Loucy (cell line): ENCODE measurements around the gene MAP4K3.

Experiments
- H2AFZ ChIP-seq: fragments of 200-600 bp; sonication (generic); 2 replicates; pipeline ENCODE4 v1.6.0; 2016; ENCODE audit warnings: antibody characterized with exemption, mild to moderate bottlenecking, low read length, moderate library complexity
- H3F3A ChIP-seq: fragments of 200-600 bp; 2 replicates; pipeline ENCODE4 v1.6.0; 2016; ENCODE audit warnings: antibody characterized with exemption, low read depth, mild to moderate bottlenecking
- H3K27me3 ChIP-seq: fragments of 200-600 bp; sonication (generic); 2 replicates; pipeline ENCODE4 v1.6.1; 2014; ENCODE audit warnings: low read length, mild to moderate bottlenecking; ENCODE audit not compliant: insufficient read depth, poor library complexity, severe bottlenecking
- H3K36me3 ChIP-seq: fragments of 200-600 bp; sonication (generic); 2 replicates; pipeline ENCODE4 v1.6.1; 2016; ENCODE audit warnings: low read length; ENCODE audit not compliant: insufficient read depth
- H3K4me1 ChIP-seq: fragments of 200-600 bp; sonication (generic); 2 replicates; pipeline ENCODE4 v1.5.1; 2014; ENCODE audit warnings: low read length, mild to moderate bottlenecking; ENCODE audit not compliant: insufficient read depth, poor library complexity, severe bottlenecking
- H3K4me2 ChIP-seq: fragments of 200-600 bp; sonication (generic); 2 replicates; pipeline ENCODE4 v1.6.0; 2014; ENCODE audit warnings: antibody characterized with exemption, low read length, low read depth, mild to moderate bottlenecking; ENCODE audit not compliant: poor library complexity, severe bottlenecking
- H3K4me3 ChIP-seq: fragments of 200-600 bp; sonication (generic); 2 replicates; pipeline ENCODE4 v1.5.1; 2014; ENCODE audit warnings: low read length, mild to moderate bottlenecking, mixed read lengths; ENCODE audit not compliant: poor library complexity, severe bottlenecking
- H3K79me2 ChIP-seq: fragments of 200-600 bp; sonication (generic); 2 replicates; pipeline ENCODE4 v1.6.1; 2014; ENCODE audit warnings: low read length; ENCODE audit not compliant: insufficient read depth
- H3K9ac ChIP-seq: fragments of 200-600 bp; sonication (generic); 2 replicates; pipeline ENCODE4 v1.6.0; 2014; ENCODE audit warnings: mild to moderate bottlenecking, low read depth, low read length, moderate library complexity; ENCODE audit not compliant: poor library complexity, severe bottlenecking
- H3K9me2 ChIP-seq: fragments of 200-600 bp; sonication (generic); replicated peaks from 2 replicates; pipeline ENCODE4 v1.6.1; 2016; ENCODE audit warnings: low read depth, low read length, mixed read lengths
- H3K9me3 ChIP-seq: fragments of 200-600 bp; sonication (generic); 2 replicates; pipeline ENCODE4 v1.6.1; 2014; ENCODE audit warnings: mild to moderate bottlenecking, antibody characterized with exemption, low read length, low read depth; ENCODE audit not compliant: insufficient read depth
- H4K20me1 ChIP-seq: fragments of 200-600 bp; sonication (generic); 2 replicates; pipeline ENCODE4 v1.6.0; 2014; ENCODE audit warnings: antibody characterized with exemption, low read length, mild to moderate bottlenecking; ENCODE audit not compliant: insufficient read depth, poor library complexity, severe bottlenecking
- EZH2phosphoT487 ChIP-seq: fragments of 200-600 bp; IDR thresholded peaks from 2 replicates; pipeline ENCODE4 v1.6.1; 2018; ENCODE audit warnings: antibody characterized with exemption, mild to moderate bottlenecking, moderate library complexity, borderline replicate concordance
- TF ChIP-seq, protein P1 (sequence below): fragments of 200-600 bp; sonication (generic); conservative IDR thresholded peaks from 2 replicates; pipeline ENCODE4 v1.5.1; 2014; ENCODE audit warnings: mild to moderate bottlenecking, antibody characterized with exemption, low read length

MAP4K3 gene

DNA sequence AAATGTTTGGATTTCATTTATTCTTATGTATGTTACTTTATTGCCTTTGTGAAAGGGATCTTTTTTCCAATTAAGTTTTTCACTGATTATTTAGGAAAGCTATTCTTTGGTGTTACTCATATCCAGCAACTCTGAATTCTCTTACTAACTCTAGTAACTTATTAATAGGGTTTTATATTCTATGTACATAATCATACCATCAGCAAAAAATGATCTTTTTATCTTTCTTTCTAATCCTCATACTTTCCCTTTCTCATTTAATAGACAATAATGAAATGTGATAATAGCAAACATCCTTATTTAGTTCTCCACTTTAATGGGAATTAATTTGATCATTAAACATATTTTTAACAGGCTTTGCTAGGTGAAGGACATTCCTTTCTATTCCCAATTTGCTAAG lies 181.0 kb downstream of the MAP4K3 start:
- peaks cover 16% of the 10 kb centered on the region; the same call in 1 of the 2 replicates for H3K36me3 ChIP-seq
- no peak overlapping the region for H2AFZ ChIP-seq
- no peaks in the 10 kb centered on the region for H3K79me2 ChIP-seq
- no peaks in the 10 kb centered on the region for H3K9me2 ChIP-seq
- no peaks in the 10 kb centered on the region for H3K27me3 ChIP-seq
- H3K9me3 ChIP-seq: 0 out of 2 replicates have a peak, but pooled peaks cover under 1% of the 10 kb centered on the region
- no peak overlapping the region for H3K4me3 ChIP-seq
- TF ChIP-seq, protein P1, sequence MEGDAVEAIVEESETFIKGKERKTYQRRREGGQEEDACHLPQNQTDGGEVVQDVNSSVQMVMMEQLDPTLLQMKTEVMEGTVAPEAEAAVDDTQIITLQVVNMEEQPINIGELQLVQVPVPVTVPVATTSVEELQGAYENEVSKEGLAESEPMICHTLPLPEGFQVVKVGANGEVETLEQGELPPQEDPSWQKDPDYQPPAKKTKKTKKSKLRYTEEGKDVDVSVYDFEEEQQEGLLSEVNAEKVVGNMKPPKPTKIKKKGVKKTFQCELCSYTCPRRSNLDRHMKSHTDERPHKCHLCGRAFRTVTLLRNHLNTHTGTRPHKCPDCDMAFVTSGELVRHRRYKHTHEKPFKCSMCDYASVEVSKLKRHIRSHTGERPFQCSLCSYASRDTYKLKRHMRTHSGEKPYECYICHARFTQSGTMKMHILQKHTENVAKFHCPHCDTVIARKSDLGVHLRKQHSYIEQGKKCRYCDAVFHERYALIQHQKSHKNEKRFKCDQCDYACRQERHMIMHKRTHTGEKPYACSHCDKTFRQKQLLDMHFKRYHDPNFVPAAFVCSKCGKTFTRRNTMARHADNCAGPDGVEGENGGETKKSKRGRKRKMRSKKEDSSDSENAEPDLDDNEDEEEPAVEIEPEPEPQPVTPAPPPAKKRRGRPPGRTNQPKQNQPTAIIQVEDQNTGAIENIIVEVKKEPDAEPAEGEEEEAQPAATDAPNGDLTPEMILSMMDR: no peak
- TF ChIP-seq EZH2phosphoT487: no peak
- no peaks in the 10 kb centered on the region for H4K20me1 ChIP-seq
- H3K9ac ChIP-seq: no peak overlapping the region
- no peaks in the 10 kb centered on the region for H3F3A ChIP-seq
- H3K4me2 ChIP-seq: no peak overlapping the region
- no peaks in the 10 kb centered on the region for H3K4me1 ChIP-seq

DNA sequence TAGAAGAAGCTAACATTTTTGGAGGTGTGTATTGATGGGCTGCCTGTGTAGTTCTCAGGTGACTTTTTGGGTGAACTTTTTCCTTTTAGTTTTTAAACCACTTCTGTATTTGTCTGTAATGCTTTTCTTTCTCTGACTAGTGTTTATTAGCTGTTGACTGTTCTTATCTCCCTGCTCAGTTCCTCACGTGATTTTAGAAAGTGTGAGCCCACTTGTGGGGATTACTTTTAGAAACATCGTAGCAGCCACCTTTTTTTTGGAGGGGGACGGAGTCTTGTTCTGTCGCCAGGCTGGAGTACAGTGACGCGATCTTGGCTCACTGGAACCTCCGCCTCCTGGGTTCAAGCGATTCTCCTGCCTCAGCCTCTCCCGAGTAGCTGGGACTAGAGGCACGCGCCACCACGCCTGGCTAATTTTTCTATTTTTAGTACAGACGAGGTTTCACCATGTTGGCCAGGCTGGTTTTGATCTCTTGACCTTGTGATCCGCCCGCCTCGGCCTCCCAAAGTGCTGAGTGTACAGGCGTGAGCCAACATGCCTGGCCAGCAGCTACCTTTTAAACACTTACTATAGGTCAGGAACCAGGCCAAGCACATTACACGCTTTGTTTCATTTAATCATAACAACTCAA lies 184.1 kb downstream of the MAP4K3 start:
- H4K20me1 ChIP-seq: no peaks in the 10 kb centered on the region
- H3K79me2 ChIP-seq: no peaks in the 10 kb centered on the region
- no peak overlapping the region for H2AFZ ChIP-seq
- no peaks in the 10 kb centered on the region for H3F3A ChIP-seq
- no peak for TF ChIP-seq EZH2phosphoT487
- TF ChIP-seq, protein P1: no peak
- peaks cover 6% of the 10 kb centered on the region; the same call in 1 of the 2 replicates for H3K9me3 ChIP-seq
- no peak overlapping the region for H3K4me3 ChIP-seq
- H3K27me3 ChIP-seq: no peaks in the 10 kb centered on the region
- no peak overlapping the region for H3K9ac ChIP-seq
- no peak overlapping the region for H3K4me2 ChIP-seq
- H3K9me2 ChIP-seq: no peaks in the 10 kb centered on the region
- H3K36me3 ChIP-seq: peaks cover 15% of the 10 kb centered on the region; the same call in 1 of the 2 replicates
- no peaks in the 10 kb centered on the region for H3K4me1 ChIP-seq

DNA sequence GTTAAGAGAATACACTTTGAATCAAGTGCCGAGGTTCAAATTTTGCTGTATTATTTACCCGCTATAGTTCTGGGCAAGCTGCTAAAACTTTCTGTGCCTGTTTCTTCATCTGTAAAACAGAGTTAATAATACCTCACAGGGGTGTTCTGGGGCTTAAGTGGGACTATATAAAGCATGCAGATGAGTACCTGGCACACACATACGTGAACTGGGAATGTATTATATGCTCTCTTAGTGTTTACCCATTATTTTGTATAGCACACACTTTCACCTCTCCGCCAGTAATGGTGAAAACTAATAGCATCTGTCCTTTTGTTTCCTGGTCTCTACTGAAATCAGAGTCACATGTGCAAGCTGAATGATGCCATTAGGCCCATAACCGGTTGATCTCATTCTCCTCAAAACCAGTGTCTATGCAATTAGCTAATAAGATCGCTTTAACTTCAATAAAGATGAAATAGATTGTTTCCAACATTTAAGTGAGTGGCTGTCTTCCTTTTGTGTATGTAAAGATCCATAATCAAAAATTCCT lies 189.5 kb downstream of the MAP4K3 start:
- Histone ChIP-seq H3K4me2 (no peak overlapping the region), H3K27me3 (no peaks in the 10 kb centered on the region)
- no peak for TF ChIP-seq EZH2phosphoT487
- TF ChIP-seq, protein P1: no peak

More for the DNA sequence above, 189.5 kb downstream of the MAP4K3 start:
- Histone ChIP-seq H3K9ac (no peak overlapping the region), H2AFZ (no peak overlapping the region), H3K9me3 (peaks cover 6% of the 10 kb centered on the region; the same call in 1 of the 2 replicates), H3F3A (no peaks in the 10 kb centered on the region), H3K4me3 (no peak overlapping the region), H3K4me1 (peaks cover 10% of the 10 kb centered on the region), H3K9me2 (no peaks in the 10 kb centered on the region), H3K36me3 (peaks cover 4% of the 10 kb centered on the region; the same call in 1 of the 2 replicates), H4K20me1 (no peaks in the 10 kb centered on the region), H3K79me2 (no peaks in the 10 kb centered on the region)
